HG03575 (cell line): ENCODE measurements around the gene PLA2G4A.

Source experiments
- ATAC-seq: cut with Tn5 transposase; IDR thresholded peaks from one replicate; pipeline ENCODE4 v1.9.1; 2021; ENCODE audit not compliant: unreplicated experiment, insufficient number of reproducible peaks, low FRiP score; ENCODE audit errors: extremely low read depth

The PLA2G4A gene

DNA sequence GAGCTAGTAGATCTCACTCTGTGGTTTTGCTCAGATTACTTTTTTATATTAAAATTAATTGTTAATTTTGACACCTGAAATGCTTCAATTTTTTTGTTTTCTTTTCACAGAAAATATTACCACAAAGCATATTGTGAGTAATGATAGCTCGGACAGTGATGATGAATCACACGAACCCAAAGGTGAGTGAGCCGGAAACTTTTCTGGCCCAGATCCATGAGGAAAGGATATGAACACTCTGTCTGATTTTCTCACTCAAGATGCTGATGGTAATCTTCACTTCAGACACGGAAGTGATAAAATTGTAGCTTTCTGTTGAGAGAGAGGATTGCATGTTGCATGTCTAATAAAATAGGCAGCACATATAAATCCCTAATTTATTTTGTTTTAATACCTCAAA, 121.8 kb downstream of the PLA2G4A start:
- no peak for ATAC-seq

DNA sequence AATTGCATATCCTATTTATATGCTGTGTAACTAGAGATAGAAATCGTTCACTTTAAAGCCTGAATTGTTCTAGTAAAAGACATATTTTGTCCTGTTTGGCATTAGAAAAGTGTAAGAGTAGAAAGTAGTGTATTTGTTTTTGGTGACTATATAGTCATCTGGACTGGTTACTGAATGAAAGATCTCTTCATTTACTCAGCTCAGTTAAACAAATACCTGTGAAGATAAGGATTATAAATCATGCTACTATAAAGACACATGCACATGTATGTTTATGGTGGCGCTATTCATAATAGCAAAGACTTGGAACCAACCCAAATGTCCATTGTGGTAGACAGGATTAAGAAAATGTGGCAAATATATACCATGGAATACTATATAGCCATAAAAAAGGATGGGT, 125.1 kb downstream of the PLA2G4A start:
- ATAC-seq = no peak

DNA sequence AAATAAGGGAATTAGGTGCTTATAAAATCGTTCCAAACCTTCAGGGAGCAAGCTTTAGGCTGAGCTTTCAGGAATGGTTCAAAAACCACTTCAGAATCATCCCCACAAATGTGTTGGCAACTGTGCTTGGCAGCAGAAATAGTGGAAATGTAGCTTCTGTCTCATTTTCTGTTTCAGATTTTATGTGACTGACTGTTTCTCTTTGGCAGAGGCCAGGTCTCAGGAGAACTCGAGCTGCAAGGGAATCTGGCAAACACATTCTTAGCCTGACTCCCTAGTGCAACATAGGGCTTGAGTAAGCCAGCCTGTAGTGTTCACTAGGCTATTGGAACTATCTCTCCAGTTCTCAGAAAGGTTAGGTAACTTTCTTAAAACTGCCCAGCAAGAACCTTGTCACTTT, 128.6 kb downstream of the PLA2G4A start:
- no peak for ATAC-seq

DNA sequence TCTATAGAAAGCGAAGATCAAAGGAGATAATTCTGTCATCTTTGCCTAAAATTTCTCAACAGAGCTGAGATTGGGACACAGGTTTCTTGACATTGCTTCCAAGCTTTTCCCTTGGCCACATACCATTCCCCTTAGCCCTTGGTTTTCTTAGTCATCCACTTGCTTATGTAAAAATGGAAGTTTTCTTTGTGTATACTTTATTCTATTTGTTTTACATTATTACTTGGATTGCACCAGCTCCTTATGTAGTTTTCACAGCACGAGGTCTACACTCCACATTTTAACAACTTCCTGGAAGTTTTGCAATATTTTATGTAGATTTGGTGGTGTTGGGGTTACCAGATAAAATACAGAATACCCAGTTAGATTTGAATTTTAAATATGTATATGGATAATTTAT, 129.8 kb downstream of the PLA2G4A start:
- no peak for ATAC-seq

DNA sequence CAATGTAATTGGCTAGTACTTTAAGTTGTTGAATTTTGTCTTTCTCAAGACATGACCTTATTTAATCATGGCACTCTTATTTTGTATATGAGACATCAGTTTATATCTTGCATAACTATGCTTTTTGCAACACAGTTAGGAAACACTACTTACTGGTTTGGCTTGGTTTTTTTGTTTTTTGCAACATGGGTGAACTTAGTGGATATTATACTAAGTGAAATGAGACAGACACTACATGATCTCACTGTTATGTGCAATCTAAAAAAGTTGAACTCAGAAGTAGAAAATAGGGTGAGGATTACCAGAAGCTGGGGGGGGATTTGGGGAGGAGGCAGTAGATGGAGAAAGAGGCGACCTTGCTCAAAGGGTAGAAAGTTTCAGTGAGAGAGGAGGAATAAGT, 132.1 kb downstream of the PLA2G4A start:
- no peak for ATAC-seq

DNA sequence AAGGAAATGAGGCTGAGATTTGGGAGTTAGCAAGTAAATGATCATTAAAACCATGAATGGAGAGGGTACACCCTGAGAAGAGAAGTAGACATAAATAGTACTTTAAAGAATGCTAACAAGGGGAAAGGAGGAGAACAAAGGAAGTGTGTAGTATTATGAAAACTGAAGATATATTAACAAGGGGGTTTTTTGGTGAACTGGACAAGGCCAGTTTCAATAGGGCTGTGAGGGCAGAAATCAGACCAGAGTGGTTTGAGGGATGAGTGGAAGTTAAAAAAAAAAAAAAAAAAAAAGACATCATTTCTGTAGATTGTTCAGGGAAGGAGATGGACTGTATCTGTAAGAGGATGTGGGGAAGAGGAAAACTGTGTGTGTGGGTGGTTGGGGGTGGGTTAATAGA, 137.1 kb downstream of the PLA2G4A start:
- no peak for ATAC-seq

DNA sequence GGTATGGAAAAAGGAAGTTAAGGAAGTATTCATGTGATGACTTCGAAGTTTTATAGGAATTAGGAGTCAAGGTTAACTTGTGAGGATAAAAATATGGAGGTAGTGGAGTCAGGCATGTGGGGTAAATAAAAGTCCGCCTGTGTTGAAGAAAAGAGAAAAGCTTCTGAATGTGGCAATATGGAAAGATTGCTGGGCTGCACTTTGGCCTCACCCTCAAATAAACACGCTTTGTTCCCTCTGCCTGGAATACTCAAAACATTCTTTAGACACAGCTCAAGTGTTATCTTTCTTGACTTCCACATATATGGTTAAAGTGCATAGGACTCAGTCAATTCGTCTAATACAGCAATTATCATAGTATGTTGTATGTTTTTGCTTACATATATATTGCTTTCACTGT, 137.7 kb downstream of the PLA2G4A start:
- ATAC-seq = no peak

DNA sequence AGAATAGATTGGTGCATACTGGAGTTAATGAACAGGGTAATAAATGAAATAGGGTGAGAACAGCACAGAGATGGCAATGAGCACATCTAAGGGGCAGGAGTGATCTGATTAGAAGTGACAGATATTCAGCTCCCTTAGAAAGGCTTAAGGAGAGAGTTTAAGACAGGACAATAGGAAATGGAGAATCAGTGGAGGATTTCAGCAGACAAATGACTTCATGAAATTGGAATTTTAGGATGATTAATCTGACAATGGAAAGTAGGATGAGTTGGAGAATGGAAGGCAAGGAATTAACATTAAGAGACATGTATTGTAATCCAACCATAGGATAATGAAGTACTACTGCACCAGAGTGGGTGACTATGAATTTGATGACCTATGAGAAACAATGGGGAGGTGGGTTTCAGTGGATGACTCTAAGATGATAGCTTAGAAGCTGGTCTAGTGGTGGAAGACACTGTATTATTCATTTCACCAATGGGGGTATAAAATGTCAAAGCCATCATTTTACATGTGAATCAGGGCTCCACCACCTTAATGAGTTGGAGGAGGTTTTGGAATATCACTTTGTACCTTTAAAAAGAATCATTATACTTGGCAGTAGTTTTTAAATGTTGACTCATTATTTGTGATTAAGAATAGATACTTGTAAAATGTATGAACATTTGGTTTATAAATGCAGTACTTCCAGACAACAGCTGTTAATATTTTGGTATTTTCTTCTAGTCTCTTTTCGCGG, 139.1 kb downstream of the PLA2G4A start:
- no peak for ATAC-seq

DNA sequence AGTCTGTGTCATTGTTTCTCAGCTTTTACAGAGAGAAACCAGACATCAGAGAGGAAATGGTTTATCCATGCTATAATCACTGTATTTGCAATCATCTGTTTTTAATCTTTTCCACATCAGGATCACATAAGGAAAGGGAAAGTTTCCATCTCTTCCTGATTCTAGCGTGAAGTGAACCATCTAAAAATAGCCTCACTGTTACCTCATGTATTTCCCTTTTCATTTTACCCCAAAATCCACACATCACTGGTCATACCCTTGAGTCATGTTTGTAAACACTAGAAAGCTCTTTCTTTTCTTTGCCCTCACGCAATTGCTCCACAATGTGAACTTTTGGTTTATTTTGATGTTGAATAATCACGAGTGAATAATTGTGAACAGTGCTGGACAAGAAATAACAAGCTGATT, 146.0 kb downstream of the PLA2G4A start:
- ATAC-seq = no peak

DNA sequence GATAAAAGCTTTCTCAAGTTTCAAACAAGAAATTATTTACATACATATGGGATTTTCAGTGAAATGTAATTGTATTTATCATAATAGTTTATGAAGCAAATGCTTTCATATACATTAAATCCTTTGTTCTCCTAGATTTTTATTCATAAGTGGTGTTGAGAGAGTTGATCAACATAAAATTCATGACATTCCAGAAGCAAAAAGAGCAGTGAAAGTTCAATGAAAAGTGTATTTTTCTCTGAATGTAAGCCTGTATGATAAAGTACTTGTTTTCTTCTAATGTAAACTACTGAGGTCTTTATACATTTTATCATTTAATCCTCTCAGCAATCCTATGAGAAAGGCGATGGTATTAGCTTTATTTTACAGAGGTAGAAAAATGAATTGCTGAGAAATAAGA, 146.5 kb downstream of the PLA2G4A start:
- ATAC-seq = no peak

DNA sequence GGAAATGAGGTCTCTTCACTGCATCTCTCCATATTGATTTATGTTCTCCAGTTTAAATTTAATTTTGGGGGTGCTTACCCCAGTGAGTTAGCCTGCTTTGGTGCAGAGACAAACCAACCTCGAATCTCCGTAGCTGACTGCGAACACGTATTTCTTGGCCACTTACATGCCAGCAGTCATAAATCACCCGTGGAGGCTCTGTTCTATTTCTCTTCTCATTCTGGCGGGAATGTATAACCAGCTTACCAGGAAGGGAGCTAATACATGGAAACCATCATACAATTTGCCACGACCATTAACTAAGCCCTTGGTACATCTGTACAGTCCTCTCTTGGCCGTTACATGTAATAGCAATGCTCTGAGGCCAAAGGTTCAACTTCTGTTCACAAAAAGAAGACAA, 148.0 kb downstream of the PLA2G4A start:
- ATAC-seq = no peak

DNA sequence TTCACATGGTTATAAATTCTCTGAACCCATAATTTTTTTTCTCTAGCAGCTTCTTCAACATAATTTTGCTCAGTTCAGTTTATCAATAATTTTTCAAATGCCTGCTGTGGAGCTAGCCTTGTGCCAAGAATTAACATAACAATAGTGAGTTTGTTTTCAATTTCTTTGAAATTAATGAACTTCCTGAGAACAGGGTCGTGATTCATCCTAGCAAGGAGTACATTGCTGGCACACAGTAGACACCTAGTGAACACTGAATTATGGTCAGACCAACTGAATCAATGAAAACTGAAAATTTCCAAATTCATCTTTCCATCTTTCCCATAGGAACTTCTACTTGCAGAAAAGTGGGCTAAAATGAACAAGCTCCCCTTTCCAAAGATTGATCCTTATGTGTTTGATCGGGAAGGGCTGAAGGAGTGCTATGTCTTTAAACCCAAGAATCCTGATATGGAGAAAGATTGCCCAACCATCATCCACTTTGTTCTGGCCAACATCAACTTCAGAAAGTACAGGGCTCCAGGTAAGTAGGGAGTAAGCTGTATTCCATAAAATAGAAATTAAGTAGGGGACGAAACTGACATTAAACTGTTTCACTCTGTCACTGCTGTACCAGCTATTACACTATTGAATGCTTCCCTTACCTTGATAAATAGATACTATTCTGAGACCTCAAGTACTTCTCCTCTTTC, 148.7 kb downstream of the PLA2G4A start:
- no peak for ATAC-seq

DNA sequence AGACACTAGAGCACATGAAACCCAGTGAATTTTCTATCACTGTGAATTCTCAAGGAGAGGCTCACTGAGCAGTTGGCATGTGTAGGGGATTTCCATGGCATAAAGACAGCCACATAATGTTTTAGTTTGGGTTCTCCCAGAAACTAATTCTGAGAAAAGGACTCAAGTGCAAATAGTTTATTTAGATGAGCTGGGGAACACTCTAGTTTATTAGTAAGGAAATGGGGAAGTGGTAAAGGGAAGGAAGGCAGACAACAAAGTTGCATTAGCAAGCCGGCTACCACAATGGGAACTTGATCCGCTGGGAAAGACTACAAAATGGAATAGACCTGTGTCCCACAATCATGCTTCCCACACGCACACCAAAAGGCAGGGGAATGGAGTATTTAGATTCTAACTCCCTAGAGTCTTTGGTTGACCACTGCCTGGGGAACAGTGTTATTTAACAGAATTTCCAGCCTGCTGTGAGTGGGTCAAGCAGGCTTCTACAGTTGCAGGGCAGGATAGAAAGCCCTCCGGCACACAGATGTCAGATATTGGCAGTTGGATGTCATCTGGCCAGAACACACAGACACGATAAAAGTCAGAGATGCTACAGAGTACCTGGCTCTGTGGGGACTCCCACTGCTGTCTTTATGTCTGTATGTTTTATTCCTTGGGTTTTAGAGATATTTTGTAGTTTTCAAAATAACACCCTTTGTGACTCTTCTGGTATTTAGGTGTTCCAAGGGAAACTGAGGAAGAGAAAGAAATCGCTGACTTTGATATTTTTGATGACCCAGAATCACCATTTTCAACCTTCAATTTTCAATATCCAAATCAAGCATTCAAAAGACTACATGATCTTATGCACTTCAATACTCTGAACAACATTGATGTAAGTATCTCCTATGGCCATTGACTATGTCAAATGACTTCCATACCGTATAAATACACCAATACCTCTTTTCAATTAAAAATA, 150.1 kb downstream of the PLA2G4A start:
- no peak for ATAC-seq

DNA sequence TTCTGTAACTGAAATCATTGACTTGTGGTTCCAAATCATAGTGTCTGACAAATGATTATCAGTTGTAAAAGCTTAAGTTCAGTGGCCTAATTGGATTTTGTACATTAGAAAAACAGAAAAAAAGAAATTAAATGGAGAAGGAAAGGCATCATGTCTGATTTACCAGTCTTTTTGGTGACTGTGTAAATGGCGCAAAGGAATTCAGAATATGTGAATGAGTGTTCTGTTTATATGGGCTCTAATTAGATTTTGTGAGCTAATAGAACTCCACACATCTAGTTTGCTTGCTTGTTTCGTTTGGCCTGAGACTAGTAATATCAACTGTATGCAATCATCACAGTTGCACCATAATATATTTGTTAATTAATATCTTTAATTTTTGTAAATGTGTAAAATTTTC, 151.7 kb downstream of the PLA2G4A start:
- no peak for ATAC-seq

DNA sequence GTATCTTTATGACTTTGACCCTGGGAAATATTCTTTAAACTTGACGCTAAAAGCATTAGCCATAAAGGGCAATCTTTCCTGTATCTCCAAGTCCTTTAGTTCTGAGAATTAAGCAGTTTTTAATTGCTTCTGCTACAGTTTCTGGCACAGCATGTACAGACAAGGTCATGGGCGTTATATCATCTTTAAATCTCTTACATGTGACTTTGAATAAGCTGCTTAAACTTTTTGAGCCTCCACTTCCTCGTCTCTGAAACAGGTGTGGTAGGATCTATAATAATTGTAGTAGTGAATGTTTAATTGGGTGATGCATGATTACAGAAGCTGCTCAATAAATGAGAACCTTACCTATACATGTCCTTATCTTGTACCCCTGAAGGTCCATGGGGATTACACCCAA, 153.4 kb downstream of the PLA2G4A start:
- no peak for ATAC-seq

DNA sequence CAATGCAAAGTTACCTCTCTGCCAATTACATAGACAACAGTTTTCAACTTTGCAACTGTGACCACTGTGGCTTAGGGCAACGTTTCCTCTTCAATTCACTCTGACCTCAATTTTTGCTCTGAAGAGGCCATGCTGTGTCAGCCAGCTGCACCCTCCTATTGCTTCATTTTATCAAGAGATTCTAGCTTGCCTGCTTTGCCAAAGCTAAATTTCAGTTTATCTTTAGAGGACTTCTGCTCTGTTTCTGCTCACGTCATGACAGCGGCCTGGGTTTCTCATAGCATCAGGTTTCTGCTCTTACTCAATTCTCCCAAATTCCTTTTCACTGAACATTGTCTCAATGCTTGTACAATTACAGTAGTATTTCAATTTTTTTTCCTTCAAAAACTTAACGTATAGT, 154.6 kb downstream of the PLA2G4A start:
- ATAC-seq = no peak

DNA sequence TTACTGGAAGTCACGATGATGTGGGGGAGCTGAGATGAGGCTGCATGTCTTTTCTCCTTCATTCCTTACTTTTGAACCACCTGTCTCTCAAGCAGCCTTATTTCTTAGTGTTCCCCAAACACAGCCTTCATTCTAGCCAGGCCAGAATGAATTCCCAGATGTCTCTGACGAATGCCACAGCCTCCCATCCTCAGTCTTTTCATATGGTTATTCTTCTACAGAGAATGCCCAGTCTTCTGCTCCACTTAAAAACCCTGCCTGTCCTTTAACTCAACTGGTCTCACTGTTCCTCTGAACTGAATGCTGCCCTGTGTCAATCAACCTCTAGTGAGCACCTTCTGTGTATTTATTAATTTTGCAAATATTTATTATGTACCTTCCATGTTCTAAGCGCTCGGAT, 156.2 kb downstream of the PLA2G4A start:
- no peak for ATAC-seq

DNA sequence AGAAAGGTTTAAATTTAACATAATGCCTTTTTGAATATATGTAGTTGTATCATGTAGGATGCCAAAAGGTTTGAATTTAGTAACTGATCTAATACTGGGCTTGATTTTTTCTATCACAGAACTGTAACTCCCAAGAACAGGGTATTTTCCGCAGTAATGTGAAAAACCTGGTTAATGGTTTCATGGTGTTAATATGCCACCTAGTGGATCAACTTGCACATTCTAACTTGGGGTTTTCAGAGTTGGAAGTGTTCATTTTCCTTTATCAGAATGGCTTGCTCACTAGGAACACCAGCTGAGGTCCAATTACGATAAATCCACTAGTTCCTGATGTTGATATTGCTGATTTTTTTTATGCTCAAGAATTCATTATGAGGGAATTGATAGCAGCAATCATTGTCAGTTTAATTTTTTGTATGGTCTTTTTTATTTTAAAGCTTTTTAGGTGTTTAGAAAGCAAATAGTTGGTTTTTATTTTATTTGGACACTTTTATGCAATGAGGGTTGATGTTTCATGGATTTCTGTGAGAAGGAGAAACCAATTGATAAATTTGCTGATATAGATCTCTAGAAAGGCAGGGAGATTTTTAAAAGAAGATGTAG, 157.2 kb downstream of the PLA2G4A start:
- ATAC-seq = peak; percentile 53

DNA sequence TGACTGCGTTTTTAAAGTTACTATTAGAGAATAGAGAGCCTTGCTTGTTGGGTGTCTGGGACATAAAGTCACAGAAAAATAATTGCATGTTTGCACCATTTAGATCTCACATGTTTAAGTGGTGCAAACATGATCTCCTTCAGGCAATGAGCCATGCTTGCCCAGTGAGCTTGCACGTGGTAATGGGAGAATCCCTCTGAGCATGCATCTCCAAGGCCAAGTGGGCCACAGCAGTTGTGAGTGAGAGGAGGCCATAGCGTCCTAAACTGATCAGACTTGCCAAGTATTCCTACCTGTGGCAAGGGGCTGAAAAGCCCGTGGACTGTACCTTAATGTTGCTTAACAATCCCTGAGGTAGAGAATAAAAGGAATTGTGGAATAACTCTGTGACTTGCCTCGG, 158.3 kb downstream of the PLA2G4A start:
- no peak for ATAC-seq
